Measurements from ENCODE around the gene ZFAND3. TPM values are rescaled to one million over a fixed set of nuclear protein-coding genes. Genes with fewer than 3 reads are reported as not detected.

The ZFAND3 gene
- total RNA-seq, 2 experiments from 2014 or later: 8.3 to 33.8 TPM

DNA sequence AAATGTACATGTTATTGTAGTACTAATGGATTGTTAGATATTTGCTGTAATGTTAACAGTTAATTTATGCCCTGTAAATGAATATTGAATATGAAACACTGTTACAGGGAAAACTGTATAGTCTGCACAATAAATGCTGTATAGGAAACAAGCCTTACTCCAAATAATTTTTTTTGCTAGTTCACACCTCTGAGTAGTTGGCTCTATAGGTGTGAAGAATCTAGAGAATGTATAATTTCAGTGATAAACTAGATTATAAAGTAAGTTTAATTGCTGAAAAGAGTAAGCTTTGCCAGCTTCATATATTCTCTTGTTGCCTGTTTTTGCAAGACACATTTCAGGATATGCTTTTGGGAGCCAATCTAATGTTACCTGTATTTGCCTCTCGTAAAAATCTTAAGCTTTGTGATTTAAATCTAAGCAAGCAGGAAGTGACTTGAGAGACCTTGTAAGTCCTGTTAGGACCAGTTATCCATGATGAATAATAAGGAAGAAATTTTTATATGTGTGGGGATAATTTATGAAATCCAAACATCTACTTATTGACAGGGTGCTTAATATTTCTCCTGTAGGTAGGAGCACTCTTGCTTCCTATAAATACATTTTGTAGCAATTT is 232.4 kb downstream of the ZFAND3 start:
- H3K4me3 ChIP-seq (ENCODE audit: low read depth, low read length, poor library complexity, severe bottlenecking): no peak overlapping the region
- TF ChIP-seq, protein P1, sequence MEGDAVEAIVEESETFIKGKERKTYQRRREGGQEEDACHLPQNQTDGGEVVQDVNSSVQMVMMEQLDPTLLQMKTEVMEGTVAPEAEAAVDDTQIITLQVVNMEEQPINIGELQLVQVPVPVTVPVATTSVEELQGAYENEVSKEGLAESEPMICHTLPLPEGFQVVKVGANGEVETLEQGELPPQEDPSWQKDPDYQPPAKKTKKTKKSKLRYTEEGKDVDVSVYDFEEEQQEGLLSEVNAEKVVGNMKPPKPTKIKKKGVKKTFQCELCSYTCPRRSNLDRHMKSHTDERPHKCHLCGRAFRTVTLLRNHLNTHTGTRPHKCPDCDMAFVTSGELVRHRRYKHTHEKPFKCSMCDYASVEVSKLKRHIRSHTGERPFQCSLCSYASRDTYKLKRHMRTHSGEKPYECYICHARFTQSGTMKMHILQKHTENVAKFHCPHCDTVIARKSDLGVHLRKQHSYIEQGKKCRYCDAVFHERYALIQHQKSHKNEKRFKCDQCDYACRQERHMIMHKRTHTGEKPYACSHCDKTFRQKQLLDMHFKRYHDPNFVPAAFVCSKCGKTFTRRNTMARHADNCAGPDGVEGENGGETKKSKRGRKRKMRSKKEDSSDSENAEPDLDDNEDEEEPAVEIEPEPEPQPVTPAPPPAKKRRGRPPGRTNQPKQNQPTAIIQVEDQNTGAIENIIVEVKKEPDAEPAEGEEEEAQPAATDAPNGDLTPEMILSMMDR (conservative IDR thresholded peaks at IDR 0.05; ENCODE audit: low read length): no peak
- no peak for TF ChIP-seq EZH2phosphoT487 (IDR thresholded peaks at IDR 0.05; ENCODE audit: borderline replicate concordance, low read depth, low read length)
- no peak overlapping the region for H3K27ac ChIP-seq (ENCODE audit: low read depth, low read length, poor library complexity, severe bottlenecking)
- H3K4me1 ChIP-seq (ENCODE audit: insufficient read depth, low read length, poor library complexity, severe bottlenecking): no peaks in the 10 kb centered on the region
- H3K4me2 ChIP-seq (ENCODE audit: low read length): no peak overlapping the region
- intact Hi-C loops (cut with micrococcal nuclease; ENCODE audit: unreplicated experiment): no loop called here
- no peak overlapping the region for H2AFZ ChIP-seq (ENCODE audit: low read length)
- DNase-seq (ENCODE audit: low spot score): no peak
- ChIA-PET POLR2A (interaction anchor here (0.7 kb wide), 1 partner anchor 14 kb away, joined by 3 read pairs; no protein-coding TSS in a partner anchor), CTCF (ENCODE audit: unreplicated experiment) (no interaction called here)
- BruUV-seq (replicated peaks): no TSS peak
- peaks cover 12% of the 10 kb centered on the region for H4K20me1 ChIP-seq (ENCODE audit: insufficient read depth, low read length)
- no peaks in the 10 kb centered on the region for H3K36me3 ChIP-seq (ENCODE audit: insufficient read depth, low read length)
- no peaks in the 10 kb centered on the region for H3K9me2 ChIP-seq (ENCODE audit: insufficient read depth, low read length)
- H3K79me2 ChIP-seq (ENCODE audit: insufficient read depth, low read depth, low read length): no peaks in the 10 kb centered on the region
- H3K9me3 ChIP-seq (ENCODE audit: low read length): no peaks in the 10 kb centered on the region

DNA sequence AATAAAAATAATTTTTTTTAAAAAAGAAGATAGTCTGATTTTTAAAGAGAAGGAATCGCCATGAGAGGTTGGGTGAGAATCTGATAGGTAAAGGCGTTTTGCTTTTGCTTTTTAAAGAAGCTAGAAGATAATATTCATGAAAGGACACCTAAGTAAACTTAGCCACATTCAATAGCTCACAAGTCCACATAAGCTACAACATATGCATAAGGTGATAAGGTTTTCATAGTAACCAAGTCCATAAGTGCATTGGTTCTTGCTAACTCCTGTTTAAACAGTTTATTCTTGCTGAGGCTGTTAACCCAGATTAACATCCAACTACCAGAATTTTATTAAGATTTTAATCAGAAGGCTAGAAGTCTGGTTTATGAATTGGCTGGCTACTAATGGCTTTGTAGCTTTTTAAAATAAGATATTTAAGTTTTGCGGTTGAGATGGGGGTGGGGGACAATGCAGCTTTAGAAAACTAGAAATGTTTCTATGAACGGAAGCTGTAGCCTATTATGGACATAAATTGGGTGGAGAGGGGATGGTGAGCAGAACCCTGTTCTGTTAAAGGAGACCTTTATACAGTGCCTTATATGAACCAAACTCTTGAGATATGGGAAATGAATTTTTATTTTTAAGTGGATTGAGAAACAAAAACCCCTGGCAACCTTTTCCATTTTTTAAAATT is 235.1 kb downstream of the ZFAND3 start:
- no TSS peak for BruUV-seq (replicated peaks)
- no peaks in the 10 kb centered on the region for H3K36me3 ChIP-seq (ENCODE audit: insufficient read depth, low read length)
- no peak for DNase-seq (ENCODE audit: low spot score)
- no peak overlapping the region for H3K4me3 ChIP-seq (ENCODE audit: low read depth, low read length, poor library complexity, severe bottlenecking)
- H3K9me3 ChIP-seq (ENCODE audit: low read length): no peaks in the 10 kb centered on the region
- H3K4me2 ChIP-seq (ENCODE audit: low read length): no peak overlapping the region
- peaks cover 12% of the 10 kb centered on the region for H4K20me1 ChIP-seq (ENCODE audit: insufficient read depth, low read length)
- no peaks in the 10 kb centered on the region for H3K79me2 ChIP-seq (ENCODE audit: insufficient read depth, low read depth, low read length)
- POLR2A ChIA-PET: interaction anchor here (0.5 to 3.7 kb wide), 6 partner anchors 10 to 283 kb away, joined by 3 to 14 read pairs (median 3); no protein-coding TSS in a partner anchor
- CTCF ChIA-PET (ENCODE audit: unreplicated experiment): no interaction called here
- no peak overlapping the region for H2AFZ ChIP-seq (ENCODE audit: low read length)
- no peaks in the 10 kb centered on the region for H3K9me2 ChIP-seq (ENCODE audit: insufficient read depth, low read length)
- no peak overlapping the region for H3K27ac ChIP-seq (ENCODE audit: low read depth, low read length, poor library complexity, severe bottlenecking)
- TF ChIP-seq, protein P1 (conservative IDR thresholded peaks at IDR 0.05; ENCODE audit: low read length): no peak
- no peak for TF ChIP-seq EZH2phosphoT487 (IDR thresholded peaks at IDR 0.05; ENCODE audit: borderline replicate concordance, low read depth, low read length)
- no peaks in the 10 kb centered on the region for H3K4me1 ChIP-seq (ENCODE audit: insufficient read depth, low read length, poor library complexity, severe bottlenecking)
- intact Hi-C loops (cut with micrococcal nuclease; ENCODE audit: unreplicated experiment): no loop called here

DNA sequence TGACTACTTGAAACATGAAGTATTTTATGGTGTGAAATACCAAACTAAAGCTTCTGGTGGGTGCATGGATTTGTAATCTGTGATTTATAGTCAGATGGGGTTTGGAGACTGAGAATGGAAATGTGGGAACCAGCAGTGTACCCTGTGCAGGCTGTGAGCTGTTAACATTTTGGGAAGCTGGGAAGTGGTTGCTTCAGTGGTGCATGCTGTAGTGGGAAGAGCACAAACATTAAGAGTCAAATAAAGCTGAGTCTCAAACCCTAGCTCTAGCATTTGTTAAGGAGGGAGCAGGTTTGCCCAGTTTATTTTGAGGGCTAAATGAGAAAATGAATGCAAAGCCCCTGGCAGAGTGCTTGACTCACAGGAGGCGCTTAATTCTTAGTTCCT is 235.7 kb downstream of the ZFAND3 start:
- H4K20me1 ChIP-seq (ENCODE audit: insufficient read depth, low read length): peaks cover 12% of the 10 kb centered on the region
- H3K4me2 ChIP-seq (ENCODE audit: low read length): no peak overlapping the region
- TF ChIP-seq, protein P1 (conservative IDR thresholded peaks at IDR 0.05; ENCODE audit: low read length): no peak
- no peak for TF ChIP-seq EZH2phosphoT487 (IDR thresholded peaks at IDR 0.05; ENCODE audit: borderline replicate concordance, low read depth, low read length)
- H3K4me1 ChIP-seq (ENCODE audit: insufficient read depth, low read length, poor library complexity, severe bottlenecking): no peaks in the 10 kb centered on the region
- DNase-seq (ENCODE audit: low spot score): no peak
- ChIA-PET CTCF (ENCODE audit: unreplicated experiment) (no interaction called here), POLR2A (interaction anchor here (1.1 to 3.7 kb wide), 2 partner anchors 10 to 34 kb away, joined by 3 to 14 read pairs; no protein-coding TSS in a partner anchor)
- no peaks in the 10 kb centered on the region for H3K79me2 ChIP-seq (ENCODE audit: insufficient read depth, low read depth, low read length)
- H3K4me3 ChIP-seq (ENCODE audit: low read depth, low read length, poor library complexity, severe bottlenecking): no peak overlapping the region
- intact Hi-C loops (cut with micrococcal nuclease; ENCODE audit: unreplicated experiment): no loop called here
- no peak overlapping the region for H2AFZ ChIP-seq (ENCODE audit: low read length)
- no peaks in the 10 kb centered on the region for H3K9me2 ChIP-seq (ENCODE audit: insufficient read depth, low read length)
- no peak overlapping the region for H3K27ac ChIP-seq (ENCODE audit: low read depth, low read length, poor library complexity, severe bottlenecking)
- no TSS peak for BruUV-seq (replicated peaks)
- H3K9me3 ChIP-seq (ENCODE audit: low read length): no peaks in the 10 kb centered on the region
- H3K36me3 ChIP-seq (ENCODE audit: insufficient read depth, low read length): no peaks in the 10 kb centered on the region

Measured in OCI-LY7 (cell line).